HUES48 (cell line): ENCODE measurements around the gene DRP2.

Source experiments
- H3K27ac ChIP-seq: one replicate; pipeline ENCODE4 v1.7.0; 2013; ENCODE audit warnings: low read depth, low read length, inconsistent platforms
- H3K27me3 ChIP-seq: 2 replicates; pipeline ENCODE4 v1.6.1; 2013; ENCODE audit warnings: mild to moderate bottlenecking, low read length; ENCODE audit not compliant: control insufficient read depth, insufficient read depth
- H3K36me3 ChIP-seq: 2 replicates; pipeline ENCODE4 v1.6.1; 2013; ENCODE audit warnings: low read length; ENCODE audit not compliant: control insufficient read depth, insufficient read depth
- H3K4me1 ChIP-seq: 2 replicates; pipeline ENCODE4 v1.6.1; 2013; ENCODE audit warnings: mild to moderate bottlenecking, low read length; ENCODE audit not compliant: control insufficient read depth, insufficient read depth
- H3K4me3 ChIP-seq: 2 replicates; pipeline ENCODE4 v1.5.1; 2013; ENCODE audit warnings: mild to moderate bottlenecking, low read depth, low read length
- H3K9ac ChIP-seq: 2 replicates; pipeline ENCODE4 v1.6.1; 2013; ENCODE audit warnings: mild to moderate bottlenecking, low read depth, low read length, moderate library complexity
- H3K9me3 ChIP-seq: 2 replicates; pipeline ENCODE4 v1.6.1; 2013; ENCODE audit warnings: low read length; ENCODE audit not compliant: control insufficient read depth, insufficient read depth

The DRP2 gene

GRCh38 chrX:101206471-101206870 is 13.1 kb upstream of the DRP2 start:
- Histone ChIP-seq H3K9ac (no peak overlapping the region), H3K27me3 (no peaks in the 10 kb centered on the region), H3K9me3 (no peaks in the 10 kb centered on the region), H3K4me1 (peaks cover 7% of the 10 kb centered on the region), H3K36me3 (no peaks in the 10 kb centered on the region), H3K27ac (no peak overlapping the region), H3K4me3 (no peak overlapping the region)

DNA sequence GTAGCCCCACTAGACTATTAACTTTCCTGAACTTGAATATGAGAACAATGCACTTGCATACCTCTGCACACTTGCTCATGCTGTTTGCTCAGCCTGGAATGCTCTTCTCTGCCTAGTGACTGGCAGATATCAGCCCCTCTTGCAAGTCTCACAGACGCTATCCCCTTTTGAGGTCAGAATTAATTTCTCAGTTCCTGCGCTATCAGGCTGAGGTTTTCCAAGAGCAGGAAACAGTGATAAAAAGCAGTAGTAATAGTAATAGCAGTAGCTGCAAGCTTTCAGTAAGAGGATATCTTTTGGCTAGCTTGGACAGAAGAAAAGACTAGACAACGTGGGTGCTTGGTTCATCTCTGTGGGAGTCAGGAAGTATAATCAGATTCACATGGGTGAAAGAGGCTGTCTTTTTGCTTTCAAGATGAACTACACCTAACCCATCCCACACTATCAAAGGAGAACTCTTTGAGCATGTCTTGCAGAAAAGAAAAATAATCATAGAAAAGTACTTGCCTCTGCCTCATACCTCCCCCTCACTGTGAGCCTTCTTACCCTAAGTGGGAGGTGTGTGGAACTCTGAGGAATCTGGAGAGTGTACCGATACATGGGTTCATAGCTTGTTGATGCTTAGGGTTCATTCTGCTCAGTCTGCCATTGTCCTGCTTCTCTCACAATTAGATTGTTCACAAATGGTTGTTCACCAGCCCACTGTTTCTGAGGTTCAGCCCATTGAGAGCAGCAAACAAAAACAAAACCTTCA is 11.3 kb upstream of the DRP2 start:
- H3K36me3 ChIP-seq: no peaks in the 10 kb centered on the region
- H3K4me3 ChIP-seq: no peak overlapping the region
- no peak overlapping the region for H3K27ac ChIP-seq
- no peaks in the 10 kb centered on the region for H3K9me3 ChIP-seq
- H3K9ac ChIP-seq: no peak overlapping the region
- no peaks in the 10 kb centered on the region for H3K27me3 ChIP-seq
- peaks cover 7% of the 10 kb centered on the region for H3K4me1 ChIP-seq

DNA sequence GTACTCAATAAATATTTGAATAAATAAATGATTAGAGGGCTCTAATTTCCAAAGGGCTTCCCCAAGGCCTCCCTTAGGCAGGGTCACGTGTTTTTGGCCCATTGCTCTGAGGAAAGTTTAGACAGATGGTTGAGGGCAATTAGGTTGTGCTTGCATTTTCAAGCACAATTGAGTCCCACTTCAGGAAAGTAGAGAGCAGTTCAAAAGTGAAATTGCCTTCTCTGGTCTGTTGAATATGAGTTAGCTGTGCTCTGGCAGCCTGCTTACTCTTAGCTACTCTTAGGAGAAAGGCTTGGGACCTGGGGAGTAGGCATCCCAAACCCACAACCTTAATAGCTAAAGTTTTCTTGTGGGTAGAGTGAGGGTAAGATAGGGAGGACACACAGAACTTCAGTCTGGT is 9.0 kb upstream of the DRP2 start:
- Histone ChIP-seq H3K4me1 (peaks cover 7% of the 10 kb centered on the region), H3K27ac (no peak overlapping the region), H3K27me3 (no peaks in the 10 kb centered on the region), H3K4me3 (no peak overlapping the region), H3K9ac (no peak overlapping the region), H3K9me3 (no peaks in the 10 kb centered on the region), H3K36me3 (no peaks in the 10 kb centered on the region)

- Histone ChIP-seq H3K36me3 (no peaks in the 10 kb centered on the region), H3K9ac (no peak overlapping the region), H3K9me3 (no peaks in the 10 kb centered on the region), H3K27ac (no peak overlapping the region), H3K4me1 (0 out of 2 replicates have a peak, but pooled peaks cover 3% of the 10 kb centered on the region), H3K27me3 (no peaks in the 10 kb centered on the region), H3K4me3 (no peak overlapping the region)
Measured at GRCh38 chrX:101217689-101218088, 1.9 kb upstream of the DRP2 start.

- no peaks in the 10 kb centered on the region for H3K36me3 ChIP-seq
- no peak overlapping the region for H3K27ac ChIP-seq
- no peak overlapping the region for H3K4me3 ChIP-seq
- H3K27me3 ChIP-seq: no peaks in the 10 kb centered on the region
- 0 out of 2 replicates have a peak, but pooled peaks cover 3% of the 10 kb centered on the region for H3K4me1 ChIP-seq
- H3K9me3 ChIP-seq: no peaks in the 10 kb centered on the region
- no peak overlapping the region for H3K9ac ChIP-seq
Measured at GRCh38 chrX:101219864-101220346, 319 bp downstream of the DRP2 start.

GRCh38 chrX:101220662-101221260 is 1.2 kb downstream of the DRP2 start:
- Histone ChIP-seq H3K36me3 (no peaks in the 10 kb centered on the region), H3K27ac (no peak overlapping the region), H3K4me3 (no peak overlapping the region), H3K9me3 (no peaks in the 10 kb centered on the region), H3K9ac (no peak overlapping the region), H3K27me3 (no peaks in the 10 kb centered on the region), H3K4me1 (0 out of 2 replicates have a peak, but pooled peaks cover 3% of the 10 kb centered on the region)

GRCh38 chrX:101223226-101223625 is 3.6 kb downstream of the DRP2 start:
- H3K9ac ChIP-seq: no peak overlapping the region
- no peak overlapping the region for H3K4me3 ChIP-seq
- H3K27me3 ChIP-seq: no peaks in the 10 kb centered on the region
- 0 out of 2 replicates have a peak, but pooled peaks cover 3% of the 10 kb centered on the region for H3K4me1 ChIP-seq
- no peaks in the 10 kb centered on the region for H3K36me3 ChIP-seq
- no peaks in the 10 kb centered on the region for H3K9me3 ChIP-seq
- no peak overlapping the region for H3K27ac ChIP-seq

DNA sequence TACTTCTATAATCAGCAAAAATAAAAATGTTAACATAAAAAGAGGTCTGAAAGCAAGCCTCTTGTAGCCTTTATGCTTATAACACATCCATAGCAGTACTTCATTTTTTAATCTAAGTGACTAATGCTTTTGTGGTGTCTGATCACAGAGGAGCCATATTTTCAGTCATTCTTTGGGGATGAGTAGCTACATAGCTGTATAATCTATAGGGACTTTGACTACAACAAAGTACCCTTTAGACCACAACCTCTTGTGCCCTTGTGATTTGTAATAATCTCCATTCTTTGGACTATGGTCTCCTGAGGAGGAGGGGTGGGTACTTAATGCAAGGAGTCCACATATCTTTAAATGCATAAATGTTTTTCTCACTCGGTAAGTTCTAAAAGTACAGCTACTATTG is 9.6 kb downstream of the DRP2 start:
- H3K36me3 ChIP-seq: no peaks in the 10 kb centered on the region

DNA sequence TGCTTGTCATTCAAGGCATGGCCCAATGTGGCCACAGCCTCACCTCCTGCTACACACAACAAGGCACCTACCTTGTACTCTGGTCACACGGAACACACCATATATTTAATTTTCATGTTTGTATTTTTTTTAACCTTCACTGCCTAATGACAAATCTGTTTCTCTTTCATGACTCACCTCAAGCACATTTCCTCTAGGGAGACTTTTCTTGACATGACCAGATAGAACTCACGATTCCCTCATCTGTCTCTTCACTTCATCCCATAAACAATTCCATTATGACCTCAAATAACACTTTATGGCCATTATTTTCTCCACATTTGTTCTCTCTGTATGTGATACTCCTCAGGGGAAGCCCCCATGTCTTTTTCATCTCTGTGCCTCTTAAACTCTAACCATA is 11.1 kb downstream of the DRP2 start:
- no peak overlapping the region for H3K4me3 ChIP-seq
- no peaks in the 10 kb centered on the region for H3K4me1 ChIP-seq
- no peak overlapping the region for H3K27ac ChIP-seq
- H3K9ac ChIP-seq: no peak overlapping the region
- no peaks in the 10 kb centered on the region for H3K9me3 ChIP-seq
- no peaks in the 10 kb centered on the region for H3K36me3 ChIP-seq
- no peaks in the 10 kb centered on the region for H3K27me3 ChIP-seq

More for the DNA sequence above, 9.6 kb downstream of the DRP2 start:
- Histone ChIP-seq H3K9me3 (no peaks in the 10 kb centered on the region), H3K4me1 (no peaks in the 10 kb centered on the region), H3K4me3 (no peak overlapping the region), H3K27me3 (no peaks in the 10 kb centered on the region), H3K9ac (no peak overlapping the region), H3K27ac (no peak overlapping the region)

GRCh38 chrX:101231080-101231479 is 11.5 kb downstream of the DRP2 start:
- no peaks in the 10 kb centered on the region for H3K27me3 ChIP-seq
- H3K9ac ChIP-seq: no peak overlapping the region
- no peak overlapping the region for H3K4me3 ChIP-seq
- no peak overlapping the region for H3K27ac ChIP-seq
- H3K4me1 ChIP-seq: no peaks in the 10 kb centered on the region
- no peaks in the 10 kb centered on the region for H3K9me3 ChIP-seq
- no peaks in the 10 kb centered on the region for H3K36me3 ChIP-seq

DNA sequence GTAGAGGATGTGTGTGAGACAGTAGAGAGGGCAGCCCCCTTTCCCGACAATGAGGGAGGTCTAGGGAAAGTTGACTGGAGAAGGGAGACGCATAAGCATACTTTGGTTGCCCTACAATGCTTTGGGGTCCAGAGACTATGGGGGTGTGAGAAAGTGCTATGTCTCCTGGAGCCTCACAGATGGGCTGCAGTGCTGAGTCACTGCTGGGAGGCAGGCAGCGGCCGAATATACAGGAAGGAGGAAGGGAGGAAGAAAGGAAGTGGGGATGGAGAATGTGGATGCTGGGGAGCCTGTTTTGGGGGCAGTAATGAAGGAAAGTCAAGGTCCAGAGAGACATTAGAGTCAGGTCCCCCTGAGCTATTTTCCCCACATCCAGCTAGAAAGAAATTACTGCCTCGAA is 12.7 kb downstream of the DRP2 start:
- Histone ChIP-seq H3K4me1 (no peaks in the 10 kb centered on the region), H3K9ac (no peak overlapping the region), H3K4me3 (no peak overlapping the region), H3K27ac (no peak overlapping the region), H3K9me3 (no peaks in the 10 kb centered on the region), H3K36me3 (no peaks in the 10 kb centered on the region), H3K27me3 (no peaks in the 10 kb centered on the region)
